GM18951 (cell line): Measurements from ENCODE around the gene CFAP74.

Experiments used
- POLR2A ChIP-seq: IDR thresholded peaks from 4 replicates; pipeline ENCODE4 v1.6.1; 2011; ENCODE audit warnings: mild to moderate bottlenecking; ENCODE audit not compliant: insufficient read length, insufficient read depth; ENCODE audit errors: extremely low read depth
- in situ Hi-C: fragments of 300-500 bp; cut with MboI; formaldehyde crosslinking; loops from one replicate; pipeline ENCODE4 v1.12.0; 2022; ENCODE audit warnings: low sequenced_read_pairs, mixed read lengths, inconsistent platforms; ENCODE audit not compliant: unreplicated experiment

CFAP74 gene

GRCh38 chr1:1901641-1902294 is 101.8 kb downstream of the CFAP74 start:
- no peak for TF ChIP-seq POLR2A
- in situ Hi-C loops, result loop anchor here (10.0 kb wide), 1 partner anchor 137 kb away; no protein-coding TSS in a partner anchor

DNA sequence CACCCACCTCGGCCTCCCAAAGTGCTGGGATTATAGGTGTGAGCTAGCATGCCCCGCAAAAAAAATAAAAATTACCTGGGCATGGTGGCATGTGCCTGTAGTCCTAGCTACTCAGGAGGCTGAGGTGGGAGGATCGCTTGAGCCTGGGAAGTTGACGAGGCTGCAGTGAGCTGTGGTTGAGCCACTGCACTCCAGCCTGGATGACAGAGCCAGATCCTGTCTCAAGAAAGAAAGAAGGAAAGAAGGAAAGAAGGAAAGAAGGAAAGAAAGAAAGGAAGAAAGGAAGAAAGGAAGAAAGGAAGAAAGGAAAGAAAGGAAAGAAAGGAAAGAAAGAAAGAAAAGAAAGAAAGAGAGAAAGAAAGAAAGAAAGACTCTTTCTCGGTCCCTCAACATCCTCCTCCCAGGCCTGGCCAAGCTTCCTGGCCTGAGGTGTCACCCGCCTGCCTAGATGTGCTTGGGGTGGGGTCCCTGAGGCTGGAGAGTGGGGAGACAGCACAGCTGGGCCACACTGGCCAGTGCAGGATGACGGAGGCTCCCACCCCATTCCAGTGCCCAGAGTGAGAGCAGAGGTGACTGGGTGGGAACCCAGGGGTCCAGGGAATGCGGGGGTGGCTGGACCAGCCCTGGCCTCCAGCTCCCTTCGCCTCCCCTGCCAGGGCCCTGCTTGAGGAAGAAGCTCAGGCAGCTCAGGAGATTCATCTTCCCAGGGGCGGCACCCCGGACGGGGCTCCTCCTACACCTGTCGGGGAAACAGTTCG is 102.5 kb downstream of the CFAP74 start:
- TF ChIP-seq POLR2A, result no peak
- in situ Hi-C loops, result loop anchor here (10.0 kb wide), 1 partner anchor 136 kb away; no protein-coding TSS in a partner anchor

GRCh38 chr1:1899967-1900327 is 103.6 kb downstream of the CFAP74 start:
- in situ Hi-C loops, result loop anchor here (10.0 kb wide), 1 partner anchor 135 kb away; no protein-coding TSS in a partner anchor
- TF ChIP-seq POLR2A, result no peak

GRCh38 chr1:1899266-1899966 is 104.2 kb downstream of the CFAP74 start:
- in situ Hi-C loops, result no loop called here
- TF ChIP-seq POLR2A, result no peak

GRCh38 chr1:1898246-1898933 is 105.2 kb downstream of the CFAP74 start:
- in situ Hi-C loops, result no loop called here
- TF ChIP-seq POLR2A, result no peak

- in situ Hi-C loops, result no loop called here
Observed at GRCh38 chr1:1895456-1896336, 107.9 kb downstream of the CFAP74 start.

GRCh38 chr1:1895060-1895418 is 108.5 kb downstream of the CFAP74 start:
- in situ Hi-C loops, result no loop called here
- TF ChIP-seq POLR2A, result no peak

More at GRCh38 chr1:1895456-1896336, 107.9 kb downstream of the CFAP74 start:
- TF ChIP-seq POLR2A, result no peak

DNA sequence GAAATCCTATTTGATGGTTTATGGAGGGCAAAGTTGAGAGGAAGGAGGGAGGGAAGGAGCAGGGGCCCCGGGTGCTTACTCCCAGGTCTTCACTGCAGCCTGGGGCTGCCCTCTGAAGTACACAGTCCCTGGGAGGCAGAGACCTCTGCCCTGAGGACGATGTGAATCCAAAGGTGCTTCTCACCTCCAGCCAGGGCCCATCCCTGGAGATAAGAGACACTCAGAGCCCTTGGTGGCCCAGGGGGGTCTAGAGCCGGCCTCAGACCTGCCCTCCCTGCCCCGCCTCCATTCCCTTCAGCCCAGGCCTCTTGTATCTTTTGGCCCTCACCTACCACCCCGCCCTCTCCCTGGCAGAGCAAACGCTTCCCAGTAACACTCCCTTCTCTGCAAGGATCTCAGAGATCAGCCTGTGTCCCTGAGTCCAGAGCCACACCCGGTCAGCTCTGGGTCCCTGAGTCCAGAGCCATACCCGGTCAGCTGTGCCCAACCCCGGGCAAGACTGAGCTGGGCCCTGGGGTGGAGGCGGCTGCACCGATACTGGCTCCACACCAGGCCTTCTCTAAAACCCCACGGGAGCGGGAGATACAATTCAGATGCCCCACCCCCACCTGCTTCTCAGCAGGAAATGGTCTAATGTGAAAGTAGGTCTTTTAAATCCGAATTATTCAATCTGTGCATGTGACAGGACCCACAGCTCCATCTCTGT is 109.1 kb downstream of the CFAP74 start:
- in situ Hi-C loops, result no loop called here
- TF ChIP-seq POLR2A, result no peak

GRCh38 chr1:1893997-1894353 is 109.6 kb downstream of the CFAP74 start:
- TF ChIP-seq POLR2A, result no peak
- in situ Hi-C loops, result no loop called here

DNA sequence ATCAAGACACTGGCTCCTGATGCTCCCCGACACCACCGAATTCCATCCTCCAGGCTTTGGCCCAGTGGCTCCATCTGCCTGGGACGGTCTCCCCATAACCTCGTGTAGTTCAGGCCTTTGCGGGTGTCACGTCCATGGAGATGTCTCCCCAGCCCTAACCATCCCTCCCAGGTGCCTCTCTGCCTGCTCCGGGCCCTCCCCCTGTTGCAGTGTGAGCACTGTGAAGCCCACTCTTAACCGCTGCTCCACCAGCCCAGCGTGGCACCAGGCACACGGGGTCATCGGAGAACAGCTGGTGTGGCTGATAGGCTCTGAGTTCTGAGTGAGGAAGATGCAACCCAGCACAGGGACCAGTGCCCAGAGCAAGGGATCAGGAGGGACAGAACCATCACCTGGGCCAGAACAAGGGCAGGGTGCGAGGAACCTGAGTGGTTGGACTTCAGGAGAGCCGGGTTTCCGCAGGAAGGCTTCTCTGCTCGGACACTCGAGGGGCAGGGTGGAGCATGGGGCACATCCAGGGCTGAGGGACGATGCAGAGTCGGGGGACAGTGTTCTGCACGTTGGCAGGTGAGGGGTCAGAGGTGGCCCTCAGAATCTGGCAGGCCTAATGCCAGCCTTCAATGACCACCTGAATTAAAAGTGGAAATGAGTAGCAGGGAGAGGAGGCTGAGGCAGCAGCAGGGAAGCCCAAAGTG is 110.1 kb downstream of the CFAP74 start:
- no peak for TF ChIP-seq POLR2A
- in situ Hi-C loops, result no loop called here

GRCh38 chr1:1892763-1893120 is 110.8 kb downstream of the CFAP74 start:
- TF ChIP-seq POLR2A, result no peak
- in situ Hi-C loops, result no loop called here
